ENCODE measurements around the gene TACO1. TPM values are rescaled to one million over a fixed set of nuclear protein-coding genes. Genes with fewer than 3 reads are reported as not detected.
A peak's percentile ranks its signal among the peaks of the same experiment; 100 is the strongest.

The TACO1 gene
- total and polyA plus RNA-seq, 8 donors, result 7.0 to 26.6 (median 15.9) TPM

DNA sequence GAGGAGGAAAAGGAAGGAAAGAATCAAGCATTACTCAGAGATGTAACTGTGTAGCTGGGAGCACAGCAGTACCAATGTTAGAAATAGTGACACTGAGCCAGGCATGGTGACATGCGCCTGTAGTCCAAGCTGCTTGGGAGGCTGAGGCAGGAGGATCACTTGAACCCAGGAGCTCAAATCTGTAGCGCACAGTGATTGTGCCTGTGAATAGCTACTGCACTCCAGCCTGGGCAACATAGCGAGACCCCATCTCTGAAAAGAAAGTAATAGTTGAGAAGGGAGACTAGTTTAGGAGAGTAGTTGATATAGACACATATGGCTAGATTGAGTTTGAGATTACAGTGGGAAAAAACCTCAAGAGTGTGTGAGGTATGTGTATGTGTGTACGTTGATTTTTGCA lies 39.3 kb downstream of the TACO1 start:
- Histone ChIP-seq H3K27me3 (no peaks in the 10 kb centered on the region), H3K27ac (no peak overlapping the region), H3K4me1 (peaks cover 0 to 60% (median 20%) of the 10 kb centered on the region in 4 donors), H3K4me3 (no peak overlapping the region), H3K36me3 (peaks cover 14 to 52% (median 50%) of the 10 kb centered on the region in 4 donors), H3K9me3 (no peaks in the 10 kb centered on the region)
- TF ChIP-seq POLR2AphosphoS5 (IDR thresholded peaks at IDR 0.05) (no peak), EP300 (IDR thresholded peaks at IDR 0.05) (no peak), POLR2A (IDR thresholded peaks at IDR 0.05) (no peak)
- TF ChIP-seq, protein P1, sequence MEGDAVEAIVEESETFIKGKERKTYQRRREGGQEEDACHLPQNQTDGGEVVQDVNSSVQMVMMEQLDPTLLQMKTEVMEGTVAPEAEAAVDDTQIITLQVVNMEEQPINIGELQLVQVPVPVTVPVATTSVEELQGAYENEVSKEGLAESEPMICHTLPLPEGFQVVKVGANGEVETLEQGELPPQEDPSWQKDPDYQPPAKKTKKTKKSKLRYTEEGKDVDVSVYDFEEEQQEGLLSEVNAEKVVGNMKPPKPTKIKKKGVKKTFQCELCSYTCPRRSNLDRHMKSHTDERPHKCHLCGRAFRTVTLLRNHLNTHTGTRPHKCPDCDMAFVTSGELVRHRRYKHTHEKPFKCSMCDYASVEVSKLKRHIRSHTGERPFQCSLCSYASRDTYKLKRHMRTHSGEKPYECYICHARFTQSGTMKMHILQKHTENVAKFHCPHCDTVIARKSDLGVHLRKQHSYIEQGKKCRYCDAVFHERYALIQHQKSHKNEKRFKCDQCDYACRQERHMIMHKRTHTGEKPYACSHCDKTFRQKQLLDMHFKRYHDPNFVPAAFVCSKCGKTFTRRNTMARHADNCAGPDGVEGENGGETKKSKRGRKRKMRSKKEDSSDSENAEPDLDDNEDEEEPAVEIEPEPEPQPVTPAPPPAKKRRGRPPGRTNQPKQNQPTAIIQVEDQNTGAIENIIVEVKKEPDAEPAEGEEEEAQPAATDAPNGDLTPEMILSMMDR (IDR thresholded peaks at IDR 0.05), result no peak
- WGBS, 5 donors, result 86 to 95% (median 89%) methylated on average over 4 of the region's 4 CpGs
- no peak for DNase-seq
- intact Hi-C loops (cut with DNase I; ENCODE audit: low total_unique reads), result no loop called here

GRCh38 chr17:63641692-63642448 lies 41.2 kb downstream of the TACO1 start:
- WGBS, 5 donors, result 77 to 95% (median 84%) methylated on average over 4 of the region's 4 CpGs

DNA sequence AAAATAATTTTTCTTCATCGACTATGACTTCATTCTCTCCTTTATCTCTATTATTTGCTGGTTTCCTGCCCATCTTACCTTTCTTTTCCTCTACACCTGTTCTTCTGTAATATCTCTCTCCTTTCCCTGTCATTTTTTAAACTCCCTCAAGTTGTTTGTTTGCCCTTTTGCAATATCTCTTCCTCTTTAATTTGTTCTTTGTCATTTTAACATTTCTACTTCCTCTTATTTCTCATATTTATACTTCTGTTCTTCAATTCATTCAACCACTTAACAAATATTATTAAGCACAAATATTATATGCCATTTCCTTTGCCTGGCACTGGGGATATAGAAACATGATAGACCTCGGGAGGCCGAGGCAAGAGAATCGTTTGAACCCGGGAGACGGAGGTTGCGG lies 44.2 kb downstream of the TACO1 start:
- TF ChIP-seq POLR2A (IDR thresholded peaks at IDR 0.05) (no peak), POLR2AphosphoS5 (IDR thresholded peaks at IDR 0.05) (no peak), EP300 (IDR thresholded peaks at IDR 0.05) (no peak)
- TF ChIP-seq, protein P1 (IDR thresholded peaks at IDR 0.05), result no peak
- Histone ChIP-seq H3K4me1 (peaks cover 16 to 72% (median 23%) of the 10 kb centered on the region in 4 donors), H3K27ac (peak overlapping the region in 1 of 5 donors; percentile 47), H3K9me3 (no peaks in the 10 kb centered on the region), H3K36me3 (peaks cover 14 to 43% (median 37%) of the 10 kb centered on the region in 4 donors), H3K4me3 (no peak overlapping the region), H3K27me3 (no peaks in the 10 kb centered on the region)
- intact Hi-C loops (cut with DNase I; ENCODE audit: low total_unique reads), result no loop called here
- WGBS, 5 donors, result 89 to 95% (median 92%) methylated on average over 7 of the region's 7 CpGs
- no peak for DNase-seq

More at GRCh38 chr17:63641692-63642448, 41.2 kb downstream of the TACO1 start:
- TF ChIP-seq, protein P1 (IDR thresholded peaks at IDR 0.05), result no peak
- TF ChIP-seq EP300 (IDR thresholded peaks at IDR 0.05), result no peak
- TF ChIP-seq POLR2AphosphoS5 (IDR thresholded peaks at IDR 0.05), result no peak
- TF ChIP-seq POLR2A (IDR thresholded peaks at IDR 0.05), result no peak
- intact Hi-C loops (cut with DNase I; ENCODE audit: low total_unique reads), result no loop called here
- DNase-seq, result peak in 1 of 2 donors; percentile 35
- no peaks in the 10 kb centered on the region for H3K27me3 ChIP-seq
- H3K36me3 ChIP-seq, result peaks cover 16 to 49% (median 47%) of the 10 kb centered on the region in 4 donors
- H3K9me3 ChIP-seq, result no peaks in the 10 kb centered on the region
- peak overlapping the region in 2 of 5 donors; percentile 11 to 23 for H3K27ac ChIP-seq
- H3K4me1 ChIP-seq, result peaks cover 4 to 67% (median 22%) of the 10 kb centered on the region in 4 donors
- H3K4me3 ChIP-seq, result no peak overlapping the region

- DNase-seq, result no peak
- peaks cover 14 to 43% (median 41%) of the 10 kb centered on the region in 4 donors for H3K36me3 ChIP-seq
- 83 to 88% (median 87%) methylated on average over 5 of the region's 5 CpGs for WGBS, 5 donors
- H3K27ac ChIP-seq, result peak overlapping the region in 4 of 5 donors; percentile 11 to 61 (median 48)
- peaks cover 16 to 77% (median 23%) of the 10 kb centered on the region in 4 donors for H3K4me1 ChIP-seq
- intact Hi-C loops (cut with DNase I; ENCODE audit: low total_unique reads), result no loop called here
- H3K9me3 ChIP-seq, result no peaks in the 10 kb centered on the region
- TF ChIP-seq, protein P1 (IDR thresholded peaks at IDR 0.05), result no peak
- TF ChIP-seq POLR2AphosphoS5 (IDR thresholded peaks at IDR 0.05), result no peak
- no peak for TF ChIP-seq POLR2A (IDR thresholded peaks at IDR 0.05)
- TF ChIP-seq EP300 (IDR thresholded peaks at IDR 0.05), result no peak
- no peaks in the 10 kb centered on the region for H3K27me3 ChIP-seq
- no peak overlapping the region for H3K4me3 ChIP-seq
These were observed 45.2 kb downstream of the TACO1 start for GRCh38 chr17:63645775-63646487.
